ENCODE measurements around the gene PMM2.

GRCh38 chr16:8774208-8774607 is 23.4 kb upstream of the PMM2 start:
- TF ChIP-seq CTCF (IDR thresholded peaks at IDR 0.05): no peak
- TF ChIP-seq POLR2A (IDR thresholded peaks at IDR 0.05): no peak
